HepG2 (cell line): ENCODE measurements around the gene MTNR1A. TPM values are rescaled to one million over a fixed set of nuclear protein-coding genes. Genes with fewer than 3 reads are reported as not detected.

ENCODE experiments used
- CBX1 ChIP-seq: IDR thresholded peaks from one replicate; pipeline ENCODE4 v1.6.1; 2016; ENCODE audit warnings: antibody characterized with exemption, low read depth
- CCAR2 ChIP-seq: fragments of 200-400 bp; formaldehyde crosslinking; optimal IDR thresholded peaks from 2 replicates; pipeline ENCODE3; 2018; ENCODE audit warnings: low read depth, mild to moderate bottlenecking, low read length, moderate library complexity
- FOXA3 ChIP-seq: IDR thresholded peaks from 2 replicates; pipeline ENCODE4 v1.6.1; 2016; ENCODE audit warnings: missing genetic modification reagents, missing compliant biosample characterization
- FOXO1 ChIP-seq: sonication (generic); formaldehyde crosslinking; IDR thresholded peaks from 2 replicates; pipeline ENCODE4 v1.4.0; 2020; ENCODE audit warnings: missing genetic modification reagents
- TBX2 ChIP-seq: sonication (generic); formaldehyde crosslinking; IDR thresholded peaks from 2 replicates; pipeline ENCODE4 v1.5.0; 2020; ENCODE audit warnings: missing genetic modification reagents, mild to moderate bottlenecking, borderline replicate concordance
- ZNF383 ChIP-seq: sonication (generic); formaldehyde crosslinking; IDR thresholded peaks from 2 replicates; pipeline ENCODE4 v1.4.0; 2020; ENCODE audit warnings: missing genetic modification reagents, mild to moderate bottlenecking, borderline replicate concordance
- ZNF616 ChIP-seq: sonication (generic); formaldehyde crosslinking; IDR thresholded peaks from 2 replicates; pipeline ENCODE4 v1.5.0; 2020; ENCODE audit warnings: low read depth, mild to moderate bottlenecking, missing genetic modification reagents
- polyA plus RNA-seq, 8 experiments: library from polyadenylated mRNA; depleted of rRNA in 3 of 8; stranded (reverse) in 7 of 8; unstranded in 1 of 8; fragments of >200 nt; fragmentation: Illumina TruSeq in 4 of 8; extraction: Trizol in 4 of 8; gene quantifications; 2 replicates each; pipeline versions ENCODE4 v1.2.1 to v1.2.3, GENCODE V29; 2011 to 2016; ENCODE audit warnings: low read depth in 4 of 8, missing spikeins in 1 of 8, mixed read lengths in 1 of 8; ENCODE audit not compliant: insufficient read depth in 1 of 8
- total RNA-seq, 5 experiments: library from RNA; depleted of rRNA; stranded (reverse); fragments of >200 nt; fragmentation: Illumina TruSeq; extraction: Trizol; gene quantifications; 2 replicates each; pipeline ENCODE4 v1.2.3, GENCODE V29; 2016; ENCODE audit warnings: low read depth in 1 of 5
- TF ChIP-seq, protein P1 (sequence below): sonication (generic); formaldehyde crosslinking; IDR thresholded peaks from 2 replicates; pipeline ENCODE4 v1.4.0; 2020; ENCODE audit warnings: missing genetic modification reagents
- TF ChIP-seq, protein P2 (sequence below): sonication (generic); formaldehyde crosslinking; IDR thresholded peaks from 2 replicates; pipeline ENCODE4 v1.8.1; 2023; ENCODE audit warnings: mild to moderate bottlenecking, missing genetic modification reagents

Gene MTNR1A
- total and polyA plus RNA-seq, 2 of the 13 experiments (the other 11 are each of a cell fraction or from before 2014, with no cell fraction given) = not detected

DNA sequence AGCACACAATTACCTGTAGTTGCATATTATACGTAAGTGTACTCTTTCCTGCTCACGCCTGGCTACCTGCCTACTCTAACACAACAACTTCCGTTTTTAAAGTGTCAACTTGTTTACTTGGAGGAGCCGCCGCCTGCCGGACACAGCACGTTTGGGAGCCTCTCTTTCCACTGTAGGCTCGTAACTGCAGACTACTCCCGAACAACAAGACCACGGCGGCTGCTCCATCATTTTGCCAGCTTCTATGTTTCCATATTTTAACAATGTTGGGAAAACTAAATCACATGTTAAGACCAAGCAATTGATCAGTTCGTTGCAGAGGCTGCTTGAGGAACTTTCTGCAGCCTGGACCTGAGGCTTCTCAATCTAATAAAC lies 841 bp downstream of the MTNR1A start (continued):
- TF ChIP-seq, protein P1, sequence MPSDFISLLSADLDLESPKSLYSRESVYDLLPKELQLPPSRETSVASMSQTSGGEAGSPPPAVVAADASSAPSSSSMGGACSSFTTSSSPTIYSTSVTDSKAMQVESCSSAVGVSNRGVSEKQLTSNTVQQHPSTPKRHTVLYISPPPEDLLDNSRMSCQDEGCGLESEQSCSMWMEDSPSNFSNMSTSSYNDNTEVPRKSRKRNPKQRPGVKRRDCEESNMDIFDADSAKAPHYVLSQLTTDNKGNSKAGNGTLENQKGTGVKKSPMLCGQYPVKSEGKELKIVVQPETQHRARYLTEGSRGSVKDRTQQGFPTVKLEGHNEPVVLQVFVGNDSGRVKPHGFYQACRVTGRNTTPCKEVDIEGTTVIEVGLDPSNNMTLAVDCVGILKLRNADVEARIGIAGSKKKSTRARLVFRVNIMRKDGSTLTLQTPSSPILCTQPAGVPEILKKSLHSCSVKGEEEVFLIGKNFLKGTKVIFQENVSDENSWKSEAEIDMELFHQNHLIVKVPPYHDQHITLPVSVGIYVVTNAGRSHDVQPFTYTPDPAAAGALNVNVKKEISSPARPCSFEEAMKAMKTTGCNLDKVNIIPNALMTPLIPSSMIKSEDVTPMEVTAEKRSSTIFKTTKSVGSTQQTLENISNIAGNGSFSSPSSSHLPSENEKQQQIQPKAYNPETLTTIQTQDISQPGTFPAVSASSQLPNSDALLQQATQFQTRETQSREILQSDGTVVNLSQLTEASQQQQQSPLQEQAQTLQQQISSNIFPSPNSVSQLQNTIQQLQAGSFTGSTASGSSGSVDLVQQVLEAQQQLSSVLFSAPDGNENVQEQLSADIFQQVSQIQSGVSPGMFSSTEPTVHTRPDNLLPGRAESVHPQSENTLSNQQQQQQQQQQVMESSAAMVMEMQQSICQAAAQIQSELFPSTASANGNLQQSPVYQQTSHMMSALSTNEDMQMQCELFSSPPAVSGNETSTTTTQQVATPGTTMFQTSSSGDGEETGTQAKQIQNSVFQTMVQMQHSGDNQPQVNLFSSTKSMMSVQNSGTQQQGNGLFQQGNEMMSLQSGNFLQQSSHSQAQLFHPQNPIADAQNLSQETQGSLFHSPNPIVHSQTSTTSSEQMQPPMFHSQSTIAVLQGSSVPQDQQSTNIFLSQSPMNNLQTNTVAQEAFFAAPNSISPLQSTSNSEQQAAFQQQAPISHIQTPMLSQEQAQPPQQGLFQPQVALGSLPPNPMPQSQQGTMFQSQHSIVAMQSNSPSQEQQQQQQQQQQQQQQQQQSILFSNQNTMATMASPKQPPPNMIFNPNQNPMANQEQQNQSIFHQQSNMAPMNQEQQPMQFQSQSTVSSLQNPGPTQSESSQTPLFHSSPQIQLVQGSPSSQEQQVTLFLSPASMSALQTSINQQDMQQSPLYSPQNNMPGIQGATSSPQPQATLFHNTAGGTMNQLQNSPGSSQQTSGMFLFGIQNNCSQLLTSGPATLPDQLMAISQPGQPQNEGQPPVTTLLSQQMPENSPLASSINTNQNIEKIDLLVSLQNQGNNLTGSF (CRISPR knock-in tag) = no peak
- no peak for TF ChIP-seq ZNF616 (CRISPR knock-in tag)
- TF ChIP-seq, protein P2, sequence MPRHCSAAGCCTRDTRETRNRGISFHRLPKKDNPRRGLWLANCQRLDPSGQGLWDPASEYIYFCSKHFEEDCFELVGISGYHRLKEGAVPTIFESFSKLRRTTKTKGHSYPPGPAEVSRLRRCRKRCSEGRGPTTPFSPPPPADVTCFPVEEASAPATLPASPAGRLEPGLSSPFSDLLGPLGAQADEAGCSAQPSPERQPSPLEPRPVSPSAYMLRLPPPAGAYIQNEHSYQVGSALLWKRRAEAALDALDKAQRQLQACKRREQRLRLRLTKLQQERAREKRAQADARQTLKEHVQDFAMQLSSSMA (CRISPR knock-in tag) = no peak
- TF ChIP-seq TBX2 (CRISPR knock-in tag) = peak; percentile 20; the same call in 1 of the 2 replicates
- 0 out of 2 replicates have a peak, but pooled peaks have one; percentile 27 for TF ChIP-seq FOXA3
- TF ChIP-seq CCAR2 = no peak
- no peak for TF ChIP-seq ZNF383
- TF ChIP-seq FOXO1 (CRISPR knock-in tag) = peak; percentile 21; the same call in 1 of the 2 replicates
- no peak for TF ChIP-seq CBX1
